NCI-H82 (cell line): ENCODE data around the gene SGTB.
"Not testable (repeated sequence)": the region's sequence is repeated elsewhere in the genome, so short reads cannot be mapped to it uniquely, and the experiment has no call there.

Experiments used
- DNase-seq: peaks from one replicate; lab custom pipeline; 2025; lab: John Stamatoyannopoulos, UW

The SGTB gene

GRCh38 chr5:65734196-65734775, 12.4 kb upstream of the SGTB start:
- DNase-seq, result not testable (repeated sequence)

GRCh38 chr5:65732046-65732445, 10.1 kb upstream of the SGTB start:
- not testable (repeated sequence) for DNase-seq

- no peak for DNase-seq
Observed at GRCh38 chr5:65730910-65731309, 9.0 kb upstream of the SGTB start.

DNA sequence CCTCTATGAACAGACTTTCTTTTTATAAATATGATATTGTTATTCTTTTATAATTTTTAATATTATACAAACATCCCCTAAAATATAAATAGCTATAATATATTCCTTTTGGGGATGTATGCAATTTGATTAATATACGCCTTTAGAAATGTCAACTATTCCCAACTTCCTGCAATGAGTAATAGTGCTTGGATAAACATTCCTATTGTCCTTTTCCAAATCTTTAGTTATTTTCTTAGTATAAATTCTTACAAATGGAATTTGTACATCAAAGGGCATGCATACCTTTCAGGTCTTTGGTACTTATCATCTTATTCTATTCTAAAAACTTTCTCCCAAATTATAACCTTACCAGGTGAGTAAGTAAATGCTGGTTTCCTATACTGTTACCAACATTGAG, 6.3 kb upstream of the SGTB start:
- no peak for DNase-seq

DNA sequence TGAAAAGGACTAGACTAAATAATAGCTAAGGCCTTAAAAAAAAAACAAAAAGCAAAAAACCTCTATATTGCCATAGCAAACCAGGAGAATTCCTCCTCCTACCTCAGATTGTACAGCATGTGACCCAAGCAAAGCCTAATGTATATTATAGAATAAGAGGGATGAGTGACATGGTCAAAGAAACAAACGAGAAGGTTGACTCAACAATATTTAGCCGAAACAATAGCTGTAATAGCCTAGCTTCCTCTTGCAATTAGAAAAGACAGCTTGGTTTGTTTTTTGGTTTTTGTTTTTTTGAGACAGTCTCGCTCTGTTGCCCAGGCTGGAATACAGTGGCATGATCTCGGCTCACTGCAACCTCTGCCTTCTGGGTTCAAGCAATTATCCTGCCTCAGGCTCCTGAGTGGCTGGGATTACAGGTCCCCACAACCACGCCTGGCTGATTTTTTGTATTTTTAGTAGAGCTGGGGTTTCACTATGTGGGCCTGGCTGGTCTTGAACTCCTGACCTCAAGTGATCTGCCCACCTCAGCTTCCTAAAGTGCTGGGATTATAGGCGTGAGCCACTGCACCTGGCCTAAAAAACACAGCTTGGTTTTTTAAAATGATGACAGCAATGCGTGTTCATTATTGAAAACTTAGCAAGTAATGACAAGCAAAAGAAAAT, 5.7 kb upstream of the SGTB start:
- no peak for DNase-seq

DNA sequence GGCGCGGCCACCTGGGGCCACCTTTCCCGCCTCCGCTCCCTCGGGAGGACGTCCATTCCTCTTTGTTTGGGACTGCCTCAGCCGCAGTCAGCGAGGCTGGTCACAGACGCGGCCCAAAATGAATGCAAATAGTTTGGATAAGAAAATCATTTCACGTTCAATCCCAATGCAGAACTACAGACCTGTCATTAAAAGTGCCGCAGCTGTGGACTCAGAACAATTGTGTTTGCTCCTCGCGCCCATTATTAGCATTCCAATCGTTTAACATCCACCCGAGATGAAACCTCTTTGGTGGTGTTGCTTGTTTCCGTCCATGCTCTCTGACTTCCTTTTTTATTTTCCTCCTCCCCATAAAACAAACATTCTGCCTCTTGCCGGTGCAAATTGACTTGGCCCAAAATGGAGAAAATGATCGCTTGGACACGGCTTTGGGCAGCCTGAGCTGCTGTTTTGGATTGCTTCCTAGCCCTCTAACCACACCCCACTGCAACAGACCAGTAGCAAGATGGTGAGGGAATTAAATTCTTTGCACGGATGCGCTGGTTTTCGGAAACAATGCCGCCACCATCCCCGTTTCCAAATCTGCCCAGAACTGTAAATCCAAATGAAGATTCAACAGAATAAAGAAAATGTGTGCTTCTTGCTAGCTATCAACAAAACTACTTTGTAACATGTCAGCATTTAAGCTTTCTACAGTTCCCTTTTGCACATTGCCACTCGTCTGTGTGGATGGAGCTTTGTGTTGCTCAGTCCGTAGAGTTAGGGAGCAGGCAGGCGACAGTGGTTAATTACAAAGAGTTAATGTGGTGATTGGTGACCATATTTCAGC, 880 bp upstream of the SGTB start:
- peak; percentile 73 for DNase-seq

GRCh38 chr5:65721050-65721719, 724 bp downstream of the SGTB start:
- DNase-seq, result peak; percentile 64

- no peak for DNase-seq
Observed at GRCh38 chr5:65718576-65719310, 3.2 kb downstream of the SGTB start.

- no peak for DNase-seq
Observed at GRCh38 chr5:65708145-65708544, 13.8 kb downstream of the SGTB start.

DNA sequence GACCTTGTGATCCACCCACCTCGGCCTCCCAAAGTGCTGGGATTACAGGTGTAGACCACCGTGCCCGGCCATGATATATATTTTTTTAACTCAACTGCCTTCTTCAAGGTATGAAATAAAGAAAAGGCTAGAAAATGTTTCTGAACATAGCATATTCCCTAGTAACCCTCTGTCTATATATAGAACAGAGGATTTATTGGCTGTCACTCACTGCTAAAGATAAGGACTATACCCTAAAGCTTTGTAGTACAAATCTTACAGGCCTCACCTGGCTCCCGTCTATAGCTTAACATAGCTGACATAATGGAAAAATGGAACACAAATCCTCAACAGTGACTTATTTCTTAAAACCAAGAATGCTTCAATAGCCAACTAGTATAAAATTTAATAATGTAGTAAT, 14.2 kb downstream of the SGTB start:
- DNase-seq, result no peak

- peak; percentile 32 for DNase-seq
Observed at GRCh38 chr5:65704621-65705239, 17.2 kb downstream of the SGTB start.

GRCh38 chr5:65702036-65702435, 19.9 kb downstream of the SGTB start:
- no peak for DNase-seq

DNA sequence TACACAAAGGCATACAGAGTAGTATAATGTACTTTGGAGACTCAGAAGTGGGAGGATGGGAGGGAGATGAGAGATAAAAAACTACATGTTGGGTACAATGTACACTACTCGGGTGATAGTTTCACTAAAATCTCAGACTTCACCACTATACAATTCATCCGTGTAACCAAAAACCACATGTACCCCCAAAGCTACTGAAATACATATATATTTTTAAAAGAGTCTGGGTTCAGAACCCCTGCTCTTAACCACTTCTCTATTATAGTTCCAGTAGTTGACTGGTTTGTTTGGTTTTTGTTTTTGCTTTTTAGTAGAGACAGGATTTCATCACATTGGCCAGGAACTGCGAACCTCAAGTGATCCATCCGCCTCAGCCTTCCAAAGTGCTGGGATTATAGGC, 22.6 kb downstream of the SGTB start:
- no peak for DNase-seq

GRCh38 chr5:65696892-65697291, 25.0 kb downstream of the SGTB start:
- DNase-seq, result no peak

DNA sequence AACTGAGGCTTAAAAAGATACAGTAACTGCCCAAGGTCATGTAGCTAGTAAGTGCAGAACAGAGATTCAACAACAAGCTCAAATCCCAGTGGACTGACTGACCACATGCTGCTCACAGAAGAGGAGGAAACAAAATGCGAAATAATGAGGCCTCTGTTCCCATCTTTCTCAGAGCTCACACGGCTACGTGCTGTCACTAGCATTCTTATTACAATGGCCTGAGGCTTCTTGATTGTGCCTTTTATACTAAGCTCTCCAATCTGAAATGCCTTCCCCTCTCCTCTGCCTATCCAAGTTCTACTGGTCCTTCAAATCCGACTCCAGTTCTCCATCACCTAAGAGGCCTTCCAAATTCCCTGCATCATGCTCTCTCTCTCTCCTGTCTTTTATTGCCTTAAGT, 26.0 kb downstream of the SGTB start:
- DNase-seq, result no peak

DNA sequence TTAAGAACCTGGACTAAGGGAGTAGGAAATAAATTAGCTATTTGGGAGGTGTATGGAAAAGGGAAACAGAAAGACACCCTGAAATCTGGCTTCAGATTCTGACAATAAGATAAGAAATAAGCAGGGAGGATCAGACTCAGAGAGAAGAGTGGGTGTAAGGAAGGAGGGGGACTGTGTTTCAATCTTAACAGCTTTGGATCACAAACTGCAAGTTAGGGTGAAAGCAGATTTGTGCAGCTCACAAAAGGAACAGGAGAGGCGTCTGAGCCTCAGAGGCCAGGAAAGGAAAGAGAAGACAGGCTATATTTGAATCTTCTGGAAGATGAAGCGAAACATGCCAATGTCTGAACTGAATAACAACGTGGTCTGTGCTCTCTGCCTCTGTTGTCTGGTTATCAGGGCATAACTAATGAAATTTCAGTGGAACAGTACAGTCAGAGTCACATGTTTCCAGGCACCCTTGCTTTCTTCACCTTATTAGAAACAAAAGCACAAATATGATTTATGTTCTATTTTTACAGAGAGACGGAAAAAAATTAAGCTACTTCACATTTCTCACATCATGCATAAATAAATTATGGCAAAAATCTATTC, 26.6 kb downstream of the SGTB start:
- DNase-seq, result no peak

DNA sequence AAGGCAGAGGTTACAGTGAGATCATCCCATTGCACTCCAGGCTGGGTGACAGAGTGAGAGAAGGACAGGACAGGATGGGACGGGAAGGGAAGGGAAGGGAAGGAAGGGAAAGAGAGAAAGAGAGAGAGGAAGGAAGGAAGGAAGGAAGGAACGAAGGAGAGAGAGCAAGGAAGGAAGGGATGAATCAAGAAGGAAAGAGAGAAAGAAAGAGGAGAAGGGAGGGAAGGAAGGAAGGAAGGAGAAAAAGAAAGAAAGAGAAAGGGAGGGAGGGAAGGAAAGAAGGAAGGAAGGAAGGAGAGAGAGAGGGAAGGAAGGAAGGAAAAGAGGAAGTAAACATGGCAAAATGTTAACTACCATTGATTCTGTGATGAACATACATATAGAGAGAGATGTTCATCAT, 28.8 kb downstream of the SGTB start:
- no peak for DNase-seq

- no peak for DNase-seq
Observed at GRCh38 chr5:65682148-65682547, 39.8 kb downstream of the SGTB start.

DNA sequence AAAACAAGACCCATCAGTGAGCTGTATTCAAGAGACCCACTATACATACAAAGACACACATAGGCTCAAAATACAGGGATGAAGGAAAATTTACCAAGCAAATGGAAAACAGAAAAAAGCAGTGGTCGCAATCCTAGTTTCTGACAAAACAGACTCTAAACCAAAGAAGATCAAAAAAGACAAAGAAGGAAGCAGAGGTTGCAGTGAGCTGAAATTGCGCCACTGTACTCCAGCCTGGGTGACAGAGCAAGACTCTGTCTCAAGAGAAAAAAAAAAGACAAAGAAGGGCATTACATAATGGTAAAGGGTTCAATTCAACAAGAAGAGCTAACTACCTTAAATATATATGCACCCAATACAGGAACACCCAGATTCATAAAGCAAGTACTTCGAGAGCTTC, 45.9 kb downstream of the SGTB start:
- DNase-seq, result not testable (repeated sequence)

DNA sequence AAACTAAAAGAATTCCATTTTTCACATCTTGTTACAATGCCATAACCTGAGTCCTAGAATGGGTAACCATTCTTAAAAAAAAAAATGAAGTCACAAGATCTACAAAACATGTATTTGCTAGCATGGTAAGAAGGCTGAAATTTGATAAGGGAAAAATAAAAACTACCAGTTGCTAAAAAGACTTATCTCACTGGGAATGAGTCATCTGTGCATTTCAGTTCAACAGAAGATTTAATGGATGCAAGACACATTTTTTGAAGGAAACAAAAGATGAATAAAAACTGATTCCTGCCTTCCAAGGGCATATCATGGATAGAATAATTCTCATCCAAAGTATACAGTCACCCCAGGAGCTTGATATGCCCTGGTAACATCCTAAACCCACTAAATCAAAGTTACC, 47.2 kb downstream of the SGTB start:
- no peak for DNase-seq

DNA sequence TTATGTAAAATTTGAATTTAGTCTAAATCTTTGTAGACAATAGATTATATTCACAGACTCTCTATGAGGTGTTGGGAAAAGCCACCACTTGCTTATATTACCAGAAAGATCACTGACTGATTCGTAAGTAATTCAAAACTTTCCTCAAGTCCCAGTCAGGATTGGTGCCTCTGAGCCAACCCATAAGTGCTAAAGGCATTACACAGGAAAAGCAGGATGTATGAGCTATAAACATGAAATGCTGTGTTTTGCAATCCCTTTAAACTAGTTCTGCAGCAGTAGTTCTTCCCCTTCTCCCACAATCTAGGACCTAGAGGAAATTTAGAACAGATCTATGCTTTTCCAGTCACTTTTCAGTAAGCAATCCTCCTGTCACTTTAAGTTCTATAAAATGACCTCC, 49.1 kb downstream of the SGTB start:
- no peak for DNase-seq
